SK-N-SH treated with all-trans-retinoic acid at 6 μM for 48 hours (cell line): ENCODE measurements around the gene ZBTB16.

Source experiments
- ATAC-seq: fragments of 200-7000 bp; cut with Tn5 transposase; 3 replicates; pipeline ENCODE4 v1.9.1; 2020; ENCODE audit warnings: mild to moderate bottlenecking, moderate library complexity
- ARNTL ChIP-seq: fragments of 450-650 bp; formaldehyde crosslinking; IDR thresholded peaks from 2 replicates; pipeline ENCODE4 v1.5.0; 2020; ENCODE audit warnings: low read depth, mild to moderate bottlenecking, moderate library complexity, borderline replicate concordance
- BACH2 ChIP-seq: fragments of 250-450 bp; sonication (Bioruptor Pico); IDR thresholded peaks from 2 replicates; pipeline ENCODE4 v1.9.0; 2021; ENCODE audit warnings: mild to moderate bottlenecking, borderline replicate concordance
- CSDC2 ChIP-seq: fragments of 250-450 bp; sonication (Bioruptor Pico); IDR thresholded peaks from 2 replicates; pipeline ENCODE4 v1.5.0; 2020; ENCODE audit warnings: mild to moderate bottlenecking, moderate library complexity
- CSRNP3 ChIP-seq: fragments of 250-450 bp; sonication (Bioruptor Pico); IDR thresholded peaks from 2 replicates; pipeline ENCODE4 v1.5.1; 2021; ENCODE audit warnings: mild to moderate bottlenecking, moderate library complexity
- ESRRG ChIP-seq: fragments of 250-450 bp; sonication (Bioruptor Pico); IDR thresholded peaks from 2 replicates; pipeline ENCODE4 v1.6.1; 2021; ENCODE audit warnings: mild to moderate bottlenecking
- GLIS3 ChIP-seq: fragments of 250-450 bp; sonication (Bioruptor Pico); IDR thresholded peaks from 2 replicates; pipeline ENCODE4 v1.5.0; 2020; ENCODE audit warnings: mild to moderate bottlenecking, moderate library complexity
- ISL1 ChIP-seq: fragments of 250-450 bp; sonication (Bioruptor Pico); IDR thresholded peaks from 2 replicates; pipeline ENCODE4 v2.1.2; 2022; ENCODE audit warnings: mild to moderate bottlenecking, moderate library complexity
- PATZ1 ChIP-seq: fragments of 250-450 bp; sonication (Bioruptor Pico); IDR thresholded peaks from 2 replicates; pipeline ENCODE4 v1.8.0; 2020; ENCODE audit warnings: mild to moderate bottlenecking, moderate library complexity, borderline replicate concordance
- PPARA ChIP-seq: fragments of 250-450 bp; sonication (Bioruptor Pico); IDR thresholded peaks from 2 replicates; pipeline ENCODE4 v1.5.0; 2020; ENCODE audit warnings: mild to moderate bottlenecking, borderline replicate concordance
- RARB ChIP-seq: fragments of 250-450 bp; sonication (Bioruptor Pico); IDR thresholded peaks from 2 replicates; pipeline ENCODE4 v1.8.0; 2021; ENCODE audit warnings: mild to moderate bottlenecking, moderate library complexity
- SNAI2 ChIP-seq: fragments of 250-450 bp; sonication (Bioruptor Pico); IDR thresholded peaks from 2 replicates; pipeline ENCODE4 v1.5.0; 2020; ENCODE audit warnings: mild to moderate bottlenecking, moderate library complexity
- TOX ChIP-seq: fragments of 250-450 bp; sonication (Bioruptor Pico); IDR thresholded peaks from 2 replicates; pipeline ENCODE4 v1.8.0; 2021; ENCODE audit warnings: mild to moderate bottlenecking, moderate library complexity, borderline replicate concordance
- ZC3H10 ChIP-seq: fragments of 250-450 bp; sonication (Bioruptor Pico); IDR thresholded peaks from 2 replicates; pipeline ENCODE4 v1.5.1; 2021; ENCODE audit warnings: mild to moderate bottlenecking, moderate library complexity
- ZFP3 ChIP-seq: fragments of 250-450 bp; sonication (Bioruptor Pico); IDR thresholded peaks from 2 replicates; pipeline ENCODE4 v1.5.0; 2020; ENCODE audit warnings: mild to moderate bottlenecking, moderate library complexity
- ZFP30 ChIP-seq: fragments of 450-650 bp; formaldehyde crosslinking; IDR thresholded peaks from 2 replicates; pipeline ENCODE4 v1.5.0; 2022; ENCODE audit warnings: mild to moderate bottlenecking, moderate library complexity
- ZNF565 ChIP-seq: fragments of 450-650 bp; formaldehyde crosslinking; conservative IDR thresholded peaks from 2 replicates; pipeline ENCODE4 v1.5.0; 2020; ENCODE audit warnings: low read depth, mild to moderate bottlenecking, moderate library complexity
- ZNF70 ChIP-seq: fragments of 450-650 bp; formaldehyde crosslinking; IDR thresholded peaks from 2 replicates; pipeline ENCODE4 v1.5.0; 2020; ENCODE audit warnings: mild to moderate bottlenecking, moderate library complexity
- TF ChIP-seq, protein P1 (sequence below): fragments of 250-450 bp; sonication (Bioruptor Pico); IDR thresholded peaks from 2 replicates; pipeline ENCODE4 v1.8.0; 2021; ENCODE audit warnings: low read depth, mild to moderate bottlenecking, moderate library complexity, borderline replicate concordance
- TF ChIP-seq, protein P2 (sequence below): fragments of 250-450 bp; sonication (Bioruptor Pico); IDR thresholded peaks from 2 replicates; pipeline ENCODE4 v1.5.1; 2020; ENCODE audit warnings: low read depth, mild to moderate bottlenecking, moderate library complexity

The ZBTB16 gene

DNA sequence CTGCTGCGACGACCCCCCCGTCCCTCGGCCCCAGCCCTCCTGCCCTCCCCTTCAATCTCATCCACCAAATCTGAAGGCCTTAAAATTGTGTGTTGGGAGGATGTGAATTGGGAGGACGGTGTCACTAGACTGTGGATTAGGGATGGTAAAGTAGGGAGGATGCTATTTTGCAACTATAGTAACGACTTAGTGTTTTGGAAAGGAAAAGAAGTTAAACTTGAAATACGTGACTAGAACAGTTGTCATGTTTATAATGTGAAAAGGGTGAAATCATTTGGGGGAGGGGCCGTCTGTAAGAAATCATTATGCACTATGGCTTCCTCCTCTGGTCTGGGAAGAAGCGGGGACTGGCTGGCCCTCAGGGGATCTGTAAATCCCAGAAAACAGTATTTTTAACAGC is 193.3 kb downstream of the ZBTB16 start (continued):
- TF ChIP-seq BACH2 (no peak), SNAI2 (CRISPR knock-in tag) (no peak), CSRNP3 (CRISPR knock-in tag) (no peak), ZFP30 (CRISPR knock-in tag) (no peak), CSDC2 (CRISPR knock-in tag) (no peak)

GRCh38 chr11:114253771-114254170 is 194.3 kb downstream of the ZBTB16 start:
- no peak for TF ChIP-seq ZC3H10 (CRISPR knock-in tag)
- TF ChIP-seq, protein P1, sequence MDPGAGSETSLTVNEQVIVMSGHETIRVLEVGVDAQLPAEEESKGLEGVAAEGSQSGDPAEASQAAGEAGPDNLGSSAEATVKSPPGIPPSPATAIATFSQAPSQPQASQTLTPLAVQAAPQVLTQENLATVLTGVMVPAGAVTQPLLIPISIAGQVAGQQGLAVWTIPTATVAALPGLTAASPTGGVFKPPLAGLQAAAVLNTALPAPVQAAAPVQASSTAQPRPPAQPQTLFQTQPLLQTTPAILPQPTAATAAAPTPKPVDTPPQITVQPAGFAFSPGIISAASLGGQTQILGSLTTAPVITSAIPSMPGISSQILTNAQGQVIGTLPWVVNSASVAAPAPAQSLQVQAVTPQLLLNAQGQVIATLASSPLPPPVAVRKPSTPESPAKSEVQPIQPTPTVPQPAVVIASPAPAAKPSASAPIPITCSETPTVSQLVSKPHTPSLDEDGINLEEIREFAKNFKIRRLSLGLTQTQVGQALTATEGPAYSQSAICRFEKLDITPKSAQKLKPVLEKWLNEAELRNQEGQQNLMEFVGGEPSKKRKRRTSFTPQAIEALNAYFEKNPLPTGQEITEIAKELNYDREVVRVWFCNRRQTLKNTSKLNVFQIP (CRISPR knock-in tag), result no peak
- TF ChIP-seq PATZ1 (CRISPR knock-in tag), result no peak
- no peak for TF ChIP-seq GLIS3 (CRISPR knock-in tag)
- no peak for TF ChIP-seq ISL1 (CRISPR knock-in tag)
- TF ChIP-seq, protein P2, sequence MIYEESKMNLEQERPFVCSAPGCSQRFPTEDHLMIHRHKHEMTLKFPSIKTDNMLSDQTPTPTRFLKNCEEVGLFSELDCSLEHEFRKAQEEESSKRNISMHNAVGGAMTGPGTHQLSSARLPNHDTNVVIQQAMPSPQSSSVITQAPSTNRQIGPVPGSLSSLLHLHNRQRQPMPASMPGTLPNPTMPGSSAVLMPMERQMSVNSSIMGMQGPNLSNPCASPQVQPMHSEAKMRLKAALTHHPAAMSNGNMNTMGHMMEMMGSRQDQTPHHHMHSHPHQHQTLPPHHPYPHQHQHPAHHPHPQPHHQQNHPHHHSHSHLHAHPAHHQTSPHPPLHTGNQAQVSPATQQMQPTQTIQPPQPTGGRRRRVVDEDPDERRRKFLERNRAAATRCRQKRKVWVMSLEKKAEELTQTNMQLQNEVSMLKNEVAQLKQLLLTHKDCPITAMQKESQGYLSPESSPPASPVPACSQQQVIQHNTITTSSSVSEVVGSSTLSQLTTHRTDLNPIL, result no peak
- no peak for TF ChIP-seq ESRRG
- no peak for TF ChIP-seq PPARA (CRISPR knock-in tag)
- TF ChIP-seq CSRNP3 (CRISPR knock-in tag), result no peak
- no peak for TF ChIP-seq ARNTL (CRISPR knock-in tag)
- no peak for TF ChIP-seq CSDC2 (CRISPR knock-in tag)
- TF ChIP-seq BACH2, result no peak
- no peak for TF ChIP-seq ZFP30 (CRISPR knock-in tag)
- TF ChIP-seq ZNF565, result no peak
- TF ChIP-seq SNAI2 (CRISPR knock-in tag), result no peak
- TF ChIP-seq ZNF70 (CRISPR knock-in tag), result no peak
- TF ChIP-seq RARB (CRISPR knock-in tag), result no peak
- no peak for ATAC-seq

GRCh38 chr11:114254571-114255146 is 195.1 kb downstream of the ZBTB16 start:
- no peak for ATAC-seq
- TF ChIP-seq ZFP3 (no peak), BACH2 (no peak), ZNF70 (CRISPR knock-in tag) (no peak), TOX (CRISPR knock-in tag) (no peak), PATZ1 (CRISPR knock-in tag) (no peak)

DNA sequence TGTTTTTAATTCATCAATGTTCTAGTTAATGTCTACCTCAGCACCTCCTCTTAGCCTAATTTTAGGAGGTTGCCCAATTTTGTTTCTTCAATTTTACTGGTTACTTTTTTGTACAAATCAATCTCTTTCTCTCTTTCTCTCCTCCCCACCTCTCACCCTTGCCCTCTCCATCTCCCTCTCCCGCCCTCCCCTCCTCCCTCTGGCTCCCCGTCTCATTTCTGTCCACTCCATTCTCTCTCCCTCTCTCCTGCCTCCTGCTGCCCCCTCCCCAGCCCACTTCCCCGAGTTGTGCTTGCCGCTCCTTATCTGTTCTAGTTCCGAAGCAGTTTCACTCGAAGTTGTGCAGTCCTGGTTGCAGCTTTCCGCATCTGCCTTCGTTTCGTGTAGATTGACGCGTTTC is 195.8 kb downstream of the ZBTB16 start:
- TF ChIP-seq ISL1 (CRISPR knock-in tag) (no peak), BACH2 (no peak), RARB (CRISPR knock-in tag) (no peak), PATZ1 (CRISPR knock-in tag) (no peak), ARNTL (CRISPR knock-in tag) (no peak)
- ATAC-seq, result no peak
